ENCODE data around the gene YBX1.
"Not testable (repeated sequence)": the region's sequence is repeated elsewhere in the genome, so short reads cannot be mapped to it uniquely, and the experiment has no call there.

The YBX1 gene

GRCh38 chr1:42681741-42682483 lies at the start of gene YBX1:
Gene YBX1, plus strand, starts transcription at chr1:42682418. Its CDS starts 148 bp downstream, at chr1:42682566.
- DNase-seq, result peak; percentile 100

GRCh38 chr1:42639116-42639515 lies 43.1 kb upstream of the YBX1 start:
- no peak for DNase-seq

GRCh38 chr1:42646056-42646455 lies 36.2 kb upstream of the YBX1 start:
- DNase-seq, result no peak

GRCh38 chr1:42657201-42657600 lies 25.0 kb upstream of the YBX1 start:
- DNase-seq, result no peak

GRCh38 chr1:42657981-42658876 lies 24.0 kb upstream of the YBX1 start, which contains the start of gene PPIH:
Gene PPIH, plus strand, starts transcription at chr1:42658423. Its CDS starts 24 bp downstream, at chr1:42658447.
- peak; percentile 99 for DNase-seq

- DNase-seq, result no peak
Observed at GRCh38 chr1:42658877-42659337, 23.3 kb upstream of the YBX1 start.

- DNase-seq, result no peak
Observed at GRCh38 chr1:42660907-42661500, 21.2 kb upstream of the YBX1 start.

GRCh38 chr1:42669936-42670335 lies 12.3 kb upstream of the YBX1 start:
- DNase-seq, result no peak

GRCh38 chr1:42670425-42670824 lies 11.8 kb upstream of the YBX1 start:
- DNase-seq, result no peak

- DNase-seq, result no peak
Observed at GRCh38 chr1:42674214-42674613, 8.0 kb upstream of the YBX1 start.

- DNase-seq, result no peak
Observed at GRCh38 chr1:42674682-42675081, 7.5 kb upstream of the YBX1 start.

- no peak for DNase-seq
Observed at GRCh38 chr1:42675467-42675866, 6.8 kb upstream of the YBX1 start.

- DNase-seq, result no peak
Observed at GRCh38 chr1:42676534-42677087, 5.6 kb upstream of the YBX1 start.

GRCh38 chr1:42679364-42679983 lies 2.7 kb upstream of the YBX1 start:
- DNase-seq, result no peak

GRCh38 chr1:42680055-42680454 lies 2.2 kb upstream of the YBX1 start:
- DNase-seq, result no peak

GRCh38 chr1:42680921-42681683 lies 1.1 kb upstream of the YBX1 start:
- no peak for DNase-seq

GRCh38 chr1:42682484-42682738 lies 193 bp downstream of the YBX1 start:
- not testable (repeated sequence) for DNase-seq

- DNase-seq, result peak; percentile 62
Observed at GRCh38 chr1:42682739-42683531, 717 bp downstream of the YBX1 start.

GRCh38 chr1:42684139-42684538 lies 1.9 kb downstream of the YBX1 start:
- DNase-seq, result no peak

GRCh38 chr1:42686418-42686817 lies 4.2 kb downstream of the YBX1 start:
- DNase-seq, result no peak

GRCh38 chr1:42689912-42690311 lies 7.7 kb downstream of the YBX1 start:
- DNase-seq, result no peak
